Skin of body (tissue), 2 donors: ENCODE measurements around the gene WDR88. TPM values are rescaled to one million over a fixed set of nuclear protein-coding genes. Genes with fewer than 3 reads are reported as not detected.
"Not testable (repeated sequence)": the region's sequence is repeated elsewhere in the genome, so short reads cannot be mapped to it uniquely, and the experiment has no call there.

Experiments
- DNase-seq: peaks from one replicate; lab custom pipeline; 2025; lab: John Stamatoyannopoulos, UW
- total RNA-seq: library from RNA; depleted of rRNA; stranded (reverse); fragments of >200 nt; gene quantifications from one replicate; pipeline ENCODE4 v1.2.3, GENCODE V29; 2014

Gene WDR88
- total RNA-seq, 1 donor from 2014 or later, result 0.10 TPM

DNA sequence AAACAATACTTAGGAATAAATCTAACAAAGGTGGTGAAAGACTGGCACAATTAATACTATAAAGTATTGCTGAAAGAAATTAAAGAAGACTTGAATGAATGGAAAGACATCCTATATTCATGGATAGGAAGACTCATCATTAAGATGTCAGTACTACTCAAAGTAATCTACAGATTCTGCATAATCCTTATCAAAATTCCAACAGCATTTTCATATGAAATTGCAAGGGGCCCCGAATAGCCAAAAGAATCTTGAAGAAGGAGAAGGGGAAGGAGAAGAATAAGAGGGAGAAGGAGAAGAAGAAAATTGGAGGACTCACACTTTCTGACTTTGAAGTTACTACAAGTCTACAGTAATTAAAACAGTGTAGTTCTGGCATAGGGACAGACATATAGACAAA lies 36.6 kb downstream of the WDR88 start:
- DNase-seq, result no peak

DNA sequence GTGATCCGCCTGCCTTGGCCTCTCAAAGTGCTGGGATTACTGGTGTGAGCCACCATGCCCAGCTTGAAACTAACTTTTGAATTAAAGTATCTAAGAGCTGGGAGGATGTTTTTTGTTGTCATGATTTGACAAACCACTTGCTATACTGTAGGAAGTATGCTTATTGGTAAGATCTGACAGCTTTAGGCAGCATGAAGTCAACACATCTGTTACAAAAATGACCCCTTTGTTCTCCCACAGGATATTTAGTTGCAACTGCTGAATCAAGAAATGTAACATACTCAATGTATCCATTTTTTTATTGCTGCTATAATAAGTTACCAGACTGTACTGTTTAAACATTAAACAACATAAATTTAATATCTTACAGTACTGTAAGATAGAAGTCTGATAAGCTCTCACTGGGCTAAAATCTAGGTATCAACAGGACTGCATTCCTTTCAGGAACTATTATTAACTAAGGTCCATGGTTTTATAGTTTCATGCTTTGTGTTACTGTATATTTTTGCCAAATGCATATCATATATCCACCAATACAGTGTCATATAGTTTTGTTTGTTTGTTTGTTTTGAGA lies 39.4 kb downstream of the WDR88 start:
- DNase-seq, result no peak

DNA sequence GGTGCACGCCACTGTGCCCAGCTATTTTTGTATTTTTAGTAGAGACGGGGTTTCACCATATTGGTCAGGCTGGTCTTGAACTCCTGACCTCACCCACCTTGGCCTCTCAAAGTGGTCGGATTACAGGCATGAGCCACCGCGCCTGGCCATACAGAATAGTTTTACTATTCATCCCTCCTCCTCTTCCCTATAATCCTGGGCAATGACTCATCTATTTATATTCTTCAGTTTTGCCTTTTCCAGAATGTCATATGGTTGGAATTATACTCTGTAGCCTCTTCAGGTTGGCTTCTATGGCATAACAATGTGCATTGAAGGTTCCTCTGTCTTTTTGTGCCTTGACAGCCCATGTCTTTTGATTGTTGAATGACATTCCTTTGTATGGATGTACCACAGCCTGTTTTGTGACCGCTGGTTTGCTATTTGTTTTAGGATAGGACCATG lies 40.0 kb downstream of the WDR88 start:
- DNase-seq, result no peak

- DNase-seq, result no peak
Observed at GRCh38 chr19:33174186-33174585, 42.3 kb downstream of the WDR88 start.

DNA sequence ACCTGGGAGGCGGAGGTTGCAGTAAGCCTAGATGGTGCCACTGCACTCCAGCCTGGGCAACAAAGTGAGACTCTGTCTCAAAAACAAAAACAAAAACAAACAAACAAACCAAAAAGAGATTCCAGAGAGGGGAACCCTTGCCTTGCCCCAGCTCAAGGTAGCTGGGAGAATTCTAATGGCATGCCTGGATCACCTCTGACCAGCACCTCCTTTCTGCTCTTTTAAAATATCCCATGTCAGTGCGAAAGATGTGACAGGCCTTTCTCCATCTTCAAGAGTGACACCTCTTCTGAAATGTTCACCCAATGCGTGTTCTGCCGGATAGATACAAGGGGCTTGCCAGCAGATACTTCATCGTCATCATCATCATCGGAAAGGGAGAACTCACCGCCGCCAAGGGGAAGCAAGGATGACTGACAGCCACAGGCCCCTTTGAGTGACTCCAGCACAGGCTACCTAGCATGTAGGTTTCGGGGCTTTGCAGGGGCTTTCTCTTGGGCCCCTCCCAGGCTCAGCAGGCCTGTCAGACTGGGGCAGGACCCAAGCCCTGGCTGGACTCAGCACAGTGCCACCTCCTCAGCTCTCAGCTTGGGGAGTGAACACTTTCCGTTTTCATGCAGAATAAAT lies 43.4 kb downstream of the WDR88 start:
- no peak for DNase-seq

DNA sequence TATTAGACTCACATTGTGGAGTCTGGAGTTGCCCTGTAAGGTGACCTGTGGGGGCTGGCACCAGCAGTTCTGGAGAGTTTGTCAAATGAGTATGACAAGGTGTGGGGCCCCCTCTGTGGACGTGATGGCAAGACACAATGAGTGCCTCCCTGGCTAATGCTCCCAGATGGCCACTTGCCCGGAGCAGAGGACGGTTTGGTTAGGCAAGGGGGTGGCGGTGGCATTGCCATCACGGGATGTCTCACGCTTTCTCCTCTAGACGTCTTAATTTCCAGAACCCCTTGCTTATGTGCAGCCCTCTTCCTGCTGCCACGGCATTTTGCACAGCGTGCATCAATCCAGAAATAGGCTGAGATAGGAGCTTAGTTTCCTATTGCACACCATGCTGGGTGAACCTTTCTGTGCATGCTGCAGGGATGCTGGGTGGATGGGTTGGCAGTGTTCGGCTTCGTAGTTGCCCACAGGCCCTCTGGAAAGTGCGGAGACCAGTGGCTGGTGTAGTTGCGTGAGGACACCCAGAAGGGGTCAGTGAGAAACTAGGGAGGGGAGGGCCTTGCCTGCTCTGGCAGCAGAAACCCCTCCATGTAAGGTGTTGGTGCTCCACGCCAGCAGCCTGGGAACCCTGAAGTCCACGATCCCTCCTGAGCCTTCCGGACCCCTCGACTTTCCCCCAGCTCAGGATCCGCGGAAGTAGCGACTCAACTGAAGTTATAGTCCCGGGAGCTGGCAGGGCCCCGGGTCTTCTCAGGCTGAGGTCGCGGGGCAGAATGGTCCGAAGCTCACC lies 44.2 kb downstream of the WDR88 start:
- no peak for DNase-seq

- DNase-seq, result peak; percentile 97
Observed at GRCh38 chr19:33176670-33177416, 44.9 kb downstream of the WDR88 start.

DNA sequence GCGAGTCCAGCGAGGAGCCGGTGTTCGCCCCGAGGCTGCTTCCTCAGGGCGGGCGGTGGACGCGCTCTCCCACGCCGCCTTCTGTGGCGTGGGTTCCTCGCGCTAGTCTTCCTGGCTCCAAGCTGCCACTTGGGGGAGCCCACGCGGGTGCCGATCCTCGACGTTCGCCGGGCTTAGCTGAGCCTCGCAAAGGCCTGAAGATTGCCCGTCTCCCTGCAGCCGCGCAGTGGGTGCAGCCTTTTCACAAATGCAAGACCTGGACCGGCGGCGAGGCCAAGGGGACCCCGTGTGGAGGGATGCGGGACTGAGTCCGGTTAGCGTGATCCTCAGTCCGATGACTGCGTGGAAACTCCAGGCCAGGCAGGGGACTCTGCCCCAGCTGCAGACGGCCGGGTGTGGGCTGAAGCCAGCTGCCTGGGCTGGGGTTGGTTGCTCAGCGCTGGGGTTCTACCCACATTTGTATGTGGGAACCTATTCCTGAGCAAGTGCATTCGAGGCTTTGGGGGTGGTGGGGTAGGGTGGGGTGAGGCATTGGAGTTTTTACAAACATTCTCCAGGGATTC lies 45.6 kb downstream of the WDR88 start:
- peak; percentile 83 for DNase-seq

GRCh38 chr19:33186431-33187182 lies 54.7 kb downstream of the WDR88 start:
- DNase-seq, result no peak

DNA sequence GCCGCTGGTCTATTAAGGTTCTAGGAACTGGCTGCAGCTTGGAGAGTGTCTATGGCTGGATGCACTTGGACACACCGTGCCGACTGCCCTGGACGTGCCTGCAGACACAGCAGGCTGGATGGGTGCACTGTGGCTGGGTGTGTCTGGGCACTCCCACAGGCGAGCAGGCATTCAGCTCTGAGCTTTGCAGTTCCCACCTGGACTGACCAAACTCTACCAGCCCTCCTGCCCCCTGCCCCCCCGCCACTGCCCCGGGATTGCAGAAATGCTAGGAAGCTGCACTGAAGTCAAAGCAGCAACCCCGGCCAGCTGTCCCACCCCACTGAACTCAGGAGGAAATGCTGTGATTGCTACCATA lies 55.2 kb downstream of the WDR88 start:
- no peak for DNase-seq

GRCh38 chr19:33189453-33189852 lies 57.5 kb downstream of the WDR88 start:
- DNase-seq, result no peak

DNA sequence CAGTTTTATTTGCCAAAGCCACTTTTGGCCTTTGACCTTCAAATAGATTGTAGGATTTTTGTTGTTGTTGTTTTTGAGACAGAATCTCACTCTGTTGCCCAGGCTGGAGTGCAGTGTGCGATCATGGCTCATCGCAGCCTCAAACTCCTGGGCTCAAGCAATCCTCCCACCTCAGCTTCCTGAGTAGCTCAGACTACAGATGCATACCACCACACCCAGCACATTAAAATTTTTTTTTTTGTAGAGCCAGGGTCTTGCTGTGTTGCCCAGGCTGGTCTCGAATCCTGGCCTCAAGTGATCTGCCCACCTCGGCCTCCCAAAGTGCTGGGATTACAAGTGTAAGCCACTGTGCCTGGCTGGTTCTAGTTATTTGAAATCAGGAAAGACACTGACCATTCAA lies 59.2 kb downstream of the WDR88 start:
- not testable (repeated sequence) for DNase-seq

DNA sequence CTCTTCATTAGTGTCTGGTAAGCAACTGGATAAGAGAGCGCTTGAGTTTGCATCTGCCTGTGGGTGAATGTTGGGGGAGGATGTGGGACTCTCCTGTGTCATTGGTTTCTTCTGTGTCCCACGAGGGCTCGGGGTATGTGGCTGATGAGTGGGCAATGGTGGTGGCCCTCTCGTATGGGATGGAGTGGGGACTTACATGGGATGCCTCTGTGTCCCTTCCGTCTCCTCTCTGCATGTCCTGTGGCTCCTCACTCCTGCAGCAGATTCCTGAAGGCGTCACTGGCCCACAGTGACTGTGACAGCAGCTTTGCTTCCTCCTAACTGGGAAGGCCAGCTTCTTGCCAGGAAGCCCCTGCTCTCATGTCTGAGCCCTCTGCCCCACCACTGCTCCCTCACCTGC lies 59.6 kb downstream of the WDR88 start:
- DNase-seq, result no peak

- DNase-seq, result no peak
Observed at GRCh38 chr19:33192010-33192409, 60.1 kb downstream of the WDR88 start.

DNA sequence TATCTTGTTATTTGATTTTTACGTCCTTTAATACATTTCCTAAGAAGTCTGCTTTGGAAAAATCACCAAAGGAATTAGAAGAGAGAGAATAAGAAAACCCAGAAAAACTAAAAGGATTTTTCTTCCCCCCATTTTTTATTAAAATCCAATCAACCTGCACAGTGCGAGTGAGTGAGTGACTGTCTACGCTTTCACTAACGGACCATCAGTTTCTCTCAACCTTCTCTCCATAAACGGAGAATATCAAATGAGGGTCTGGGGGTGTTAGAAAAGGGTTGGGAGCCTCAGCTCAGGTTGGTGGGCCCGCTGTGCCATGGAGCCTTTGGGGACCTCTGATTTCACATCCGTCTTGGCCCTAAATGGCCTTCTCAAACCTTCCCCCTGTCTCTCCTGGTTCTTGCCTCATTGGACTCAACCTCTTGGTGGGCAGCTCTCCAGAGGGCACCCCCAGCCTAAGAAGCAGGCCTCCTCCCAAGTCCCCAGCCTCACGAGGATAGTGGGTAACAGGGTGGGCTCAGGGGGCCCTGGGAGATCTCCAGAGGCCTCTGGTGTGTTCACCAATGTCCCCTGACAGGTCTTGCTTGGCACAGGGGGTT lies 61.5 kb downstream of the WDR88 start:
- DNase-seq, result no peak

- DNase-seq, result no peak
Observed at GRCh38 chr19:33193865-33194362, 62.0 kb downstream of the WDR88 start, which contains the start of gene LRP3. LRP3 (plus strand) TSS chr19:33194330; CDS start chr19:33194786, 456 bp downstream.

DNA sequence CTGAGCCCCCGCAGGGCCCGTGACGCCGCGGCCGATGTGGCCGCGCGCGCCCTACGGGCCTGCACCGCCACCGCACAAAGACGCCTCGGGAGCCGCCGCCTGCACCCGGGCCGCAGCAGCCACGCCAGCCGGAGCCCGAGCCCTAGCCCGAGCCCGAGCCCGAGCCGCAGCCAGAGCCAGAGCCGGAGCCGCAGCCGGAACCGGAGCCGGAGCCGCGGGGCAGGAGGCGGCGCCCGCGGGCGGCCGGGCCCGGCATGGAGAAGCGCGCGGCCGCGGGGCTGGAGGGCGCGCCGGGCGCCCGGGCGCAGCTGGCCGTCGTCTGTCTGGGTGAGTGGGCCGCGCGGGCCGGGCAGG lies 62.6 kb downstream of the WDR88 start:
- DNase-seq, result no peak

- no peak for DNase-seq
Observed at GRCh38 chr19:33194886-33195644, 63.2 kb downstream of the WDR88 start.

DNA sequence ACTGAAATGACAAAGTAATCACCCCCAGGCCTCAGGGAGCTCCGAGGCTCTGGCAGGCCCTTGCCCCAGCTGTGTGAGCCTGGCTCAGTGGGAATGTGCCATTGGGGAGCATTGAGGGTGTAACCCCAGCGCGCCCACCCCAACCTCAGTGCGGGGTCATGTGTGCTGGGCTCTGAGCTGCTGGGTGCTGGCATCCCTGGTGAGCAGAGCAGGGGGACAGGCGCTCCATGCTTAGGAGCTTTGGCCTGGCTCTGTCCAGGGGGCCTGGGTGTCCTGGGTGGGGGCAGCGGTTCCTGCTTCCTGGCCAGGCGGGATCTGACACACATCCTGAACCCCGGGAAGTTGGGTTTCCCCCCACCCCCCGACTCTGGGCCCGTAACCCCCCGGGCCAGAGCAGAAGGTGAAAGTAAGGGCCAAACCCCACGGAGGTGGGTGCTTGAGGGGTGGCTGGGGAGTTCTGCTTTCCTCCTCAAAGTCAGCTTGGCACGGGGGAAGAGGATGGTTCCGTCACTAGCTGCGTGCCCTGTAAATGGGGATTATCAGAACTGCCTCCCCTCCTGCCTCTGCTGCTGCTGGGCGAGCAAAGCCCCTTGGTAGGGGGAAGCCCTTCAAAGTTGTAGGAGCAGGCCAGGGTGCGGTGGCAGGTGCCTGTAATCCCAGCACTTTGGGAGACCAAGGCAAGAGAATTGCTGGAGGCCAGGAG lies 63.9 kb downstream of the WDR88 start:
- DNase-seq, result no peak
